ENCODE results near the gene WNK1. TPM values are rescaled to one million over a fixed set of nuclear protein-coding genes. Genes with fewer than 3 reads are reported as not detected.

Gene WNK1
- polyA plus RNA-seq, 1 donor (not counting 4 experiments of a cell fraction or from before 2014, with no cell fraction given): 72.3 TPM

GRCh38 chr12:913919-914698, 161.7 kb downstream of the WNK1 start:
- peaks cover 26% of the 10 kb centered on the region for H3K4me1 ChIP-seq (ENCODE audit: control insufficient read depth, extremely low read depth, insufficient read depth, low read length)
- H3K9me3 ChIP-seq (ENCODE audit: control insufficient read depth, low read depth, low read length): no peaks in the 10 kb centered on the region
- peak overlapping the region; percentile 68 for H3K27ac ChIP-seq (ENCODE audit: control insufficient read depth, insufficient read depth, low read length)
- peak; percentile 94 for FAIRE-seq
- no peaks in the 10 kb centered on the region for H4K20me1 ChIP-seq (ENCODE audit: control insufficient read depth, extremely low read depth, insufficient read depth, low read length)
- no peaks in the 10 kb centered on the region for H3K27me3 ChIP-seq (ENCODE audit: control insufficient read depth, extremely low read depth, insufficient read depth, low read length)
- TF ChIP-seq EZH2 (IDR thresholded peaks at IDR 0.05; ENCODE audit: low read length) (no peak), CTCF (optimal IDR thresholded peaks at IDR 0.05 in 1 of 3, IDR thresholded peaks at IDR 0.05 in 1 of 3, conservative IDR thresholded peaks at IDR 0.05 in 1 of 3; ENCODE audit: extremely low read depth in 1 of 3, insufficient read depth in 2 of 3, low read length in 3 of 3) (peak in 1 of 3 experiments; percentile 7)
- H3K36me3 ChIP-seq (ENCODE audit: control insufficient read depth in 2 of 2, extremely low read depth in 1 of 2, insufficient read depth in 2 of 2, low read length in 2 of 2): peaks cover 23 to 47% of the 10 kb centered on the region in 2 experiments
- no peak overlapping the region for H2AFZ ChIP-seq (ENCODE audit: control insufficient read depth, low read length)
- H3K9me1 ChIP-seq (ENCODE audit: control insufficient read depth, extremely low read depth, insufficient read depth, low read length): no peaks in the 10 kb centered on the region
- peak overlapping the region; percentile 4 for H3K9ac ChIP-seq (ENCODE audit: control insufficient read depth, extremely low read depth, insufficient read depth, low read length)
- H3K79me2 ChIP-seq (ENCODE audit: control insufficient read depth, insufficient read depth, low read length): peaks cover 2% of the 10 kb centered on the region
- peak overlapping the region; percentile 44 for H3K4me2 ChIP-seq (ENCODE audit: control insufficient read depth, extremely low read depth, insufficient read depth, low read depth, low read length)
- peak; percentile 77 for DNase-seq (ENCODE audit: low read depth, low spot score)
- H3K4me3 ChIP-seq (ENCODE audit: control insufficient read depth in 2 of 3, extremely low read depth in 1 of 3, insufficient read depth in 2 of 3, low read depth in 1 of 3, low read length in 3 of 3): no peak overlapping the region
- dilution Hi-C loops (cut with MboI; ENCODE audit: extremely low pct_ligation_motif_present, low sequenced_read_pairs): no loop called here

GRCh38 chr12:915090-915489, 162.7 kb downstream of the WNK1 start:
- FAIRE-seq: no peak
- no peaks in the 10 kb centered on the region for H3K9me3 ChIP-seq (ENCODE audit: control insufficient read depth, low read depth, low read length)
- no peaks in the 10 kb centered on the region for H3K9me1 ChIP-seq (ENCODE audit: control insufficient read depth, extremely low read depth, insufficient read depth, low read length)
- no peaks in the 10 kb centered on the region for H3K27me3 ChIP-seq (ENCODE audit: control insufficient read depth, extremely low read depth, insufficient read depth, low read length)
- peaks cover 23 to 39% of the 10 kb centered on the region in 2 experiments for H3K36me3 ChIP-seq (ENCODE audit: control insufficient read depth in 2 of 2, extremely low read depth in 1 of 2, insufficient read depth in 2 of 2, low read length in 2 of 2)
- DNase-seq (ENCODE audit: low read depth, low spot score): no peak
- TF ChIP-seq CTCF (optimal IDR thresholded peaks at IDR 0.05 in 1 of 3, IDR thresholded peaks at IDR 0.05 in 1 of 3, conservative IDR thresholded peaks at IDR 0.05 in 1 of 3; ENCODE audit: extremely low read depth in 1 of 3, insufficient read depth in 2 of 3, low read length in 3 of 3) (no peak), EZH2 (IDR thresholded peaks at IDR 0.05; ENCODE audit: low read length) (no peak)
- peaks cover 2% of the 10 kb centered on the region for H3K79me2 ChIP-seq (ENCODE audit: control insufficient read depth, insufficient read depth, low read length)
- no peak overlapping the region for H3K9ac ChIP-seq (ENCODE audit: control insufficient read depth, extremely low read depth, insufficient read depth, low read length)
- H3K4me3 ChIP-seq (ENCODE audit: control insufficient read depth in 2 of 3, extremely low read depth in 1 of 3, insufficient read depth in 2 of 3, low read depth in 1 of 3, low read length in 3 of 3): no peak overlapping the region
- H3K4me2 ChIP-seq (ENCODE audit: control insufficient read depth, extremely low read depth, insufficient read depth, low read depth, low read length): no peak overlapping the region
- H3K4me1 ChIP-seq (ENCODE audit: control insufficient read depth, extremely low read depth, insufficient read depth, low read length): peaks cover 26% of the 10 kb centered on the region
- H4K20me1 ChIP-seq (ENCODE audit: control insufficient read depth, extremely low read depth, insufficient read depth, low read length): no peaks in the 10 kb centered on the region
- no peak overlapping the region for H2AFZ ChIP-seq (ENCODE audit: control insufficient read depth, low read length)
- dilution Hi-C loops (cut with MboI; ENCODE audit: extremely low pct_ligation_motif_present, low sequenced_read_pairs): no loop called here
- peak overlapping the region; percentile 68 for H3K27ac ChIP-seq (ENCODE audit: control insufficient read depth, insufficient read depth, low read length)

Measured in keratinocyte (primary cell).